Motor neuron (in vitro differentiated cells): Measurements from ENCODE around the gene MX2. TPM values are rescaled to one million over a fixed set of nuclear protein-coding genes. Genes with fewer than 3 reads are reported as not detected.
"Not testable (repeated sequence)": the region's sequence is repeated elsewhere in the genome, so short reads cannot be mapped to it uniquely, and the experiment has no call there.

Source experiments
- ATAC-seq, 8 experiments: fragments of 200-7000 bp; cut with Tn5 transposase; replicated peaks in 6 of 8; 2 replicates each; pipeline ENCODE4 v1.8.0; 2021; ENCODE audit warnings: mild to moderate bottlenecking in 8 of 8, moderate library complexity in 8 of 8
- H3K27ac ChIP-seq, 2 donors: fragments of 250-450 bp; sonication (Bioruptor Pico); 2 replicates each; pipeline ENCODE4 v1.9.0; 2021; ENCODE audit warnings: antibody characterized with exemption in 2 of 2, mild to moderate bottlenecking in 2 of 2, moderate library complexity in 1 of 2
- H3K4me1 ChIP-seq, 2 donors: fragments of 250-450 bp; sonication (Bioruptor Pico); replicated peaks in 1 of 2; 2 replicates each; pipeline ENCODE4 v1.6.1; 2021; ENCODE audit warnings: antibody characterized with exemption in 2 of 2, mild to moderate bottlenecking in 2 of 2, moderate library complexity in 1 of 2
- H3K4me3 ChIP-seq, 5 donors: fragments of 250-450 bp; sonication (Bioruptor Pico); 2 replicates each; pipeline ENCODE4 v1.9.0; 2021; ENCODE audit warnings: antibody characterized with exemption in 5 of 5, mild to moderate bottlenecking in 5 of 5, moderate library complexity in 4 of 5
- WGBS, 10 experiments: fragments of 450-650 bp; shearing (Covaris generic); methylation state at CpG; one replicate each; pipeline ENCODE4 v1.0.0; 2022; 5-methylcytosine and 5-hydroxymethylcytosine counted together
- in situ Hi-C, 9 experiments: fragments of 400-800 bp; cut with MboI; loops; one replicate each; pipeline ENCODE4 v1.15.0; 2021; ENCODE audit warnings: low sequenced_read_pairs in 9 of 9, low pct_unique_long_range_greater_than_20kb in 2 of 9; ENCODE audit not compliant: unreplicated experiment in 9 of 9
- total RNA-seq, 8 experiments: library from RNA; unstranded; fragments of 300-600 nt; gene quantifications; 2 replicates each; pipeline versions ENCODE4 v1.2.3 to v1.2.4, GENCODE V29; 2022

MX2 gene
- total RNA-seq, 8 experiments from 2014 or later: 0.16 to 10.1 (median 1.3) TPM

DNA sequence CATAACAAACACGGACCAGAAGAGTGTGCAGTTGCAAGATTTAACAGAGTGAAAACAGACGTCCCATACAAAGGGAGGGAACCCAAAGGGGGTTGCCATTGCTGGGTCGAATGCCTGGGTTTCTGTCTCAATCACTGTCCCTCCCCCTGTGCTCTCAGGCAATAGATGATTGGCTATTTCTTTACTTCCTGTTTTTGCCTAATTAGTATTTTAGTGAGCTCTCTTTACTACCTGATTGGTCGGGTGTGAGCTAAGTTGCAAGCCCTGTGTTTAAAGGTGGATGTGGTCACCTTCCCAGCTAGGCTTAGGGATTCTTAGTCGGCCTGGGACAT lies 61.4 kb downstream of the MX2 start:
- 100% methylated on average over 1 to 2 of the region's 5 CpGs; no CpG with 5 or more reads in 8 of the 10 experiments for WGBS, 10 experiments
- in situ Hi-C loops: loop anchor here in 1 of 9 experiments (25.0 kb wide), 1 partner anchor 136 kb away; no protein-coding TSS in a partner anchor
- peaks cover 18 to 24% of the 10 kb centered on the region in 2 donors for H3K4me1 ChIP-seq
- not testable (repeated sequence) for H3K27ac ChIP-seq, H3K4me3 ChIP-seq, ATAC-seq

DNA sequence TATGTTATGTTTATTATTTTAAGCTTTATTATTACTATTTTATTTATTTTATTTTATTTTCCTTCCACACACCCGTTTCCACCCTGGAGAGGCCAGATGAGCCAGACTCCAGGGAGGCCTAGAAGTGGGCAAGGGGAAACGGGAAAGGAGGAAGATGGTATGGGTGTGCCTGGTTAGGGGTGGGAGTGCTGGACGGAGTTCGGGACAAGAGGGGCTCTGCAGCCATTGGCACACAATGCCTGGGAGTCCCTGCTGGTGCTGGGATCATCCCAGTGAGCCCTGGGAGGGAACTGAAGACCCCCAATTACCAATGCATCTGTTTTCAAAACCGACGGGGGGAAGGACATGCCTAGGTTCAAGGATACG lies 63.7 kb downstream of the MX2 start:
- 30 to 100% (median 60%) methylated on average over 1 to 4 of the region's 7 CpGs; no CpG with 5 or more reads in 5 of the 10 experiments for WGBS, 10 experiments
- in situ Hi-C loops: no loop called here
- no peak overlapping the region for H3K27ac ChIP-seq
- ATAC-seq: no peak
- peaks cover 16 to 22% of the 10 kb centered on the region in 2 donors for H3K4me1 ChIP-seq
- H3K4me3 ChIP-seq: peak overlapping the region in 3 of 5 donors; percentile 28 to 35 (median 35)

DNA sequence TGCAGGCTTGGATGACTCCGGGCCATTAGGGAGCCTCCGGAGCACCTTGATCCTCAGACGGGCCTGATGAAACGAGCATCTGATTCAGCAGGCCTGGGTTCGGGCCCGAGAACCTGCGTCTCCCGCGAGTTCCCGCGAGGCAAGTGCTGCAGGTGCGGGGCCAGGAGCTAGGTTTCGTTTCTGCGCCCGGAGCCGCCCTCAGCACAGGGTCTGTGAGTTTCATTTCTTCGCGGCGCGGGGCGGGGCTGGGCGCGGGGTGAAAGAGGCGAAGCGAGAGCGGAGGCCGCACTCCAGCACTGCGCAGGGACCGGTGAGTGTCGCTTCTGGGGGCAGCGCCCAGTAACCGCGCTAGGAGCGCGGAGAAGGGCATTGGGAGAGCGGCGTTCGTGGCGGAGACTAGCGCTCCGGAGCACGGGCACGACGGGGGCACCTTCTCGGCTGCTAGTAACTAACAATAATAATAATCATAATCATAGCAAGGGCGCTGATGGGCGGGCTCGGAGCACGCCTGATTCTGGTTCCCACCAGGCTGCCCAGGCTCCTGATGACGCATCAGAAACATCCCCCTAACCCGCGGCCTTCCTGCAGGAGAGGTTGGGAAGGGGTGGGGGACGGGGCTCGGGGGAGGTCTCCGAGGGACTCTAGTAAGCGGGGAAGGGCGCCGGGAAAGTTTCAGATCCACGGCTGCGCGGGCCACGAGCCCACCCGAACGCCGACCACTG lies 64.3 kb downstream of the MX2 start, which contains the start of gene MX1:
MX1 (plus strand) TSS at position 286 of the 722 bp plus-strand sequence. CDS start 5,832 bp downstream, outside the sequence.
- H3K4me3 ChIP-seq: peak within 1 kb of the TSS; percentile 16 to 35 (median 34)
- ATAC-seq: peak; percentile 87 to 93 (median 92)
- 0 to 18% (median 4%) methylated on average over 1 to 14 of the region's 65 CpGs; no CpG with 5 or more reads in 5 of the 10 experiments for WGBS, 10 experiments
- in situ Hi-C loops: no loop called here
- peaks cover 10 to 16% of the 10 kb centered on the region in 2 donors for H3K4me1 ChIP-seq
- no peak within 1 kb of the TSS for H3K27ac ChIP-seq

DNA sequence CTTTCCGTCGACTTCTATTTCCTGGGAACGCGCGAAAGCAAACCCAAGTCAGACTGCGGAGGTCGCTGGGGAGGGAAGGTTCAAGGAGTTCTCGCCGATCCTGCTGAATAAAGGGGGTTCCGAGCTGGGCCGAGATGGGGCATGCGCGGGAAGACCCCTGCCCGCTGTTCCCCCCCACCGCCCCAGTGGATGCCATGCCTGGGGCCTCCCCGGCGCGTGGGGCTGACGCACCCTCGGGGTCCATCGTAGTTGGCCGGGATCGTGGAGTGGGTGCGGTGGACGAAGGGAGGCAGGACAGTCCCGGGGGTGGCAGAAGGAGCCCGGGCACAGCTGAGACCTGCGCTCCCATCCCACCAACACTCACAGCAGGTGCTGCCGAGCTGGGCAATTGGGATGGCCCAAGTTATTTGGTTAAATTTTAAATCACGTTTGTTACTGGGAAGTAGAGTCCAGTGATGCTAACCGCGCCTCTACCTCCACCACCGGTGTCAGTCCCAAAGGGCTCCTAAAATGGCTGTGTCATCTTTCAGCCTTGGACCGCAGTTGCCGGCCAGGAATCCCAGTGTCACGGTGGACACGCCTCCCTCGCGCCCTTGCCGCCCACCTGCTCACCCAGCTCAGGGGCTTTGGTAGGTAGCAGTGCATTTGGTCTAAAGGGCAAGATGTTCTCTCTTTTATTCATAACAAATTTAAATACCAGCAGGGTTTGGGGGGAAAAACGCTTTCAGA lies 65.0 kb downstream of the MX2 start:
- Histone ChIP-seq H3K4me1 (peaks cover 3 to 9% of the 10 kb centered on the region in 2 donors), H3K4me3 (peak overlapping the region; percentile 16 to 35 (median 34)), H3K27ac (no peak overlapping the region)
- WGBS, 10 experiments: 42 to 100% (median 64%) methylated on average over 1 to 8 of the region's 41 CpGs; no CpG with 5 or more reads in 2 of the 10 experiments
- in situ Hi-C loops: no loop called here
- ATAC-seq: peak in 7 of 8 experiments; percentile 4 to 31 (median 15)

DNA sequence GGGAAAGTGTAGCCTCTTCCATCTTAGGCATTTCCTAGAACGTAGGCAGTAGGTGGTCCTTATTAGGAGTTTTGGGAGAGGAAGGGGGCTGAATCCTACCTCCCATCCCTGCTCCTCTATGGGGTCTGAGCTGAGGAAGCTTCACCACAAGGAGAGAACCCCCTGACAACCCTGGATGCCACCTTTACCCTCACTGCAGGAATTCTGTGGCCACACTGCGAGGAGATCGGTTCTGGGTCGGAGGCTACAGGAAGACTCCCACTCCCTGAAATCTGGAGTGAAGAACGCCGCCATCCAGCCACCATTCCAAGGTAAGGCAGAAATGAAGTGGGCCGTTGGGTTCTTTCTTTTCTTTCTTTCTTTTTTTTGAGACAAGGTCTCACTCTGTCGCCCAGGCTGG lies 65.7 kb downstream of the MX2 start:
- WGBS, 10 experiments: 60 to 100% (median 92%) methylated on average over 1 to 7 of the region's 8 CpGs; no CpG with 5 or more reads in 3 of the 10 experiments
- Histone ChIP-seq H3K27ac (no peak overlapping the region), H3K4me1 (peaks cover 2 to 9% of the 10 kb centered on the region in 2 donors), H3K4me3 (no peak overlapping the region)
- ATAC-seq: no peak
- in situ Hi-C loops: no loop called here

DNA sequence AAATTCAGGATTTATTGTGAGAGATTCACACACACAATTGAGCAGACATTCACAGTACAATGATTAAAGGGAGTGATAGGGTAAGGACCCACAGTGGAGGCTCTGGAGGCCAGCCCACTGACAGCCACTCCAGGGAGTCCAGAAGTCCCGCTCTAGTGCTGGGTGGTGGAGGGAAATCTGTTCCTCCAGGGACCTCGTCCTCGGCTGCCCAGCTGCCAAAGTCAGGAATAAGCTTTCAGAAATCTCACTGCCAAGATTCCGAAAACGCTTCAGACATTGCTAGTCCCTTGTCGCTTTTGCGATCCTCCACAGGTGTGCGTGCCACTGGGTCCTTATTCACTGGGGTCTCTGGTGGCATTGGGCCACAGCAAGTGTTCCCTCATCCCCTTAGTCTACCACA lies 66.5 kb downstream of the MX2 start:
- in situ Hi-C loops: no loop called here

DNA sequence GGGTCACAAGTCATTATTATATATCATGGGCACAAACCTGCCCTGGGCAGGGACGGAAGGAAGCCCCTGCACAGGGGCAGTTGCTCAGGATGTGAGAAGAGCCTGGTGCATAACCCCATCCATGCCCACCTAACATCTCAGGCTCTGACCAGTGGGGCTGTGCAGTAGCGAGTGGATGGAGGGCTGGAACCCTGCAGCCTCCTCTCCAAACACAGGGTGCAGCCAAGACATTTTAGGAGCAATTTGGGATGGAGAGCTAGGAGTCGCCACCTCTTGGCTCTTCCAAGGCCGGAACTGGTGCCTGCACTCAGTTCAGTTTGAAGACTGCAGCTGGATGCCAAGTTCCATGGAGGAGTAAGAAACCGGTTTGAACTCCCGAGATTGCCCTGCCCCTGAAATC lies 67.0 kb downstream of the MX2 start:
- whole genome bisulfite sequencing, 10 experiments: 58 to 100% (median 87%) methylated on average over 1 to 5 of the region's 6 CpGs; no CpG with 5 or more reads in 3 of the 10 experiments
- Histone ChIP-seq H3K4me1 (peaks cover 2 to 9% of the 10 kb centered on the region in 2 donors), H3K4me3 (no peak overlapping the region), H3K27ac (no peak overlapping the region)
- ATAC-seq: no peak
- in situ Hi-C loops: no loop called here

More for the DNA sequence above, 66.5 kb downstream of the MX2 start:
- no peak overlapping the region for H3K4me3 ChIP-seq
- WGBS, 10 experiments: 92 to 100% (median 96%) methylated on average over 2 to 5 of the region's 8 CpGs; no CpG with 5 or more reads in 6 of the 10 experiments
- no peak overlapping the region for H3K27ac ChIP-seq
- H3K4me1 ChIP-seq: peaks cover 2 to 9% of the 10 kb centered on the region in 2 donors
- ATAC-seq: no peak

DNA sequence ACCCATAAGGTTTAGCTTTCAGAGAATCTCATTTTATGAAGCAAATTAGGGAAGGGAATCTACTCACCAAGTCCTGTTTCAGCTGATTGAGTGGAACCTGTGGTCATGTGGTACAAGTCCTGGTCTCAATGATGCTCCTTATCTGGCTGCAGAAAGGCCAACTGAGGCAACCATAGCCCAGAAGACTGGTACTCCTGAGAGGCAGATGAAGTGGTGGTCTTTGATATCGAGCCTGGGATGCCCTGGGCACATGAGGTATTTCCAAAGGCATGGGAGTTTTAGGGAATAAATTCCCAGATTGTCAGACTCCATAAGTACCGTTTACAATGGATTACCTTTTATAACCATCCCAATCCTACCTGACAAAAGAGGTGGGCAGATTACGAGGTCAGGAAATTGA lies 67.5 kb downstream of the MX2 start:
- ATAC-seq: no peak
- Histone ChIP-seq H3K4me3 (no peak overlapping the region), H3K27ac (no peak overlapping the region), H3K4me1 (peaks cover 2 to 9% of the 10 kb centered on the region in 2 donors)
- in situ Hi-C loops: no loop called here
- WGBS, 10 experiments: 79 to 100% (median 93%) methylated on average over 1 to 3 of the region's 3 CpGs; no CpG with 5 or more reads in 5 of the 10 experiments

DNA sequence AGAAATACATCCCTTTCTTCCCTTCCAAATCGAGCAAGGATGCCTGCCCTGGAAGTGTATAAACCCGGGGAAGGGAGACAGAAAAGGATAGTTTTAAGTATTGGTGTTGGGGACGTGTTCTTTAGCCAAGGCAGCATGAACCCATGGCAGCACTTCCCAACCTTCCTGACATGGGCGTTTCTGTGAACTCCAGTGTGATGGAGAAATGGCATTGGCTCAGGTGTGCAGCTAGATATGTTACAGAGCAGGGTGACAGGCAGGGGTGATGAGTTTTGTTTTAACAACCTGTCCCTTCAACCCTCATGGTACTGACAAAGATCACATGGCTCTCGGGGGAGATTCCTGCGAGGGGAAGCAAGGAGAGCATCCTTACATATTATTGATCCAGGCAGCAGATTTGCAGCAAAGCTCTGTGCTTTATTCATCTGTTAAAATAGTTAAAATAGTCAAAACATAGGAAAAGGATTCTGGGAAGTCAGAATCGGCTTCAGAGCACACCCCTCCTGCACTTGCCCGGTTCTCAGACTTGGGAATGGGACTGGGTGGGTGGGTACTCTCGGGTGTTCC lies 68.2 kb downstream of the MX2 start:
- peak in 1 of 8 experiments; percentile 34 for ATAC-seq
- in situ Hi-C loops: no loop called here
- 31 to 77% (median 60%) methylated on average over 1 to 6 of the region's 9 CpGs; no CpG with 5 or more reads in 1 of the 10 experiments for WGBS, 10 experiments
- Histone ChIP-seq H3K27ac (no peak overlapping the region), H3K4me1 (peaks cover 2 to 9% of the 10 kb centered on the region in 2 donors), H3K4me3 (no peak overlapping the region)

DNA sequence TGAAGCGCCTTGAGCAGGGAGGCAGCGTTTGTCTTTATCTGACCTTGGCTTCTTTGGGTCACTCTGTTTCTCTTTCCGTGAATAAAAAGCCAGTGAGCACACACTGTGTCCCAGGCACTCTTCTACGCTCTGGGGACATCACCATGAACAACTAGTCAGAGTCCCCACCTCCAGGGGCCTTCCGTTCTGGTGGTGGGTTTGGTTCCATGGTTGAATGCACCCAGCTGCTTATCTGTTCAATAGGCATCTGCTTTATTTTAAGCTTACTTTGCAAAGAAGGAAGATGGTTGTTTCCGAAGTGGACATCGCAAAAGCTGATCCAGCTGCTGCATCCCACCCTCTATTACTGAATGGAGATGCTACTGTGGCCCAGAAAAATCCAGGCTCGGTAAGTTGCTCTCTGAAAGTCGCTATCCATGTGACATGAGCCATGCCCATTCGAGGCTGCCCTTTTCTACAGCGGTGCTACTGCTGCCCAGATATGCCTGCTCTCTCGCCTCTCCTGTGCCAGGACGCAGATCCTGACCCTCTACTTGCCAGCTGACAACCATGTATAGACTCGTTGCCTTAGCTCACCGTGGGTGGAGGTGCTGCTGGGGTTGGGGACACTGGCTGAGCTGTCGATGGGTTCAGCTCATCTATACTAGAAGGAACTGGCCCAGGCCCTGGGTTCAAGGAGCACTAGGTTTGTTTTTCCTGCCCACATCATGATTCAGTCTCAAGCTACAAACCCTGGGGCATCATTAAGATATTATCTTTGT lies 70.1 kb downstream of the MX2 start:
- H3K27ac ChIP-seq: no peak overlapping the region
- peaks cover 0 to 2% of the 10 kb centered on the region in 2 donors for H3K4me1 ChIP-seq
- ATAC-seq: no peak
- 58 to 100% (median 87%) methylated on average over 1 to 14 of the region's 16 CpGs; no CpG with 5 or more reads in 1 of the 10 experiments for WGBS, 10 experiments
- no peak overlapping the region for H3K4me3 ChIP-seq
- in situ Hi-C loops: no loop called here

DNA sequence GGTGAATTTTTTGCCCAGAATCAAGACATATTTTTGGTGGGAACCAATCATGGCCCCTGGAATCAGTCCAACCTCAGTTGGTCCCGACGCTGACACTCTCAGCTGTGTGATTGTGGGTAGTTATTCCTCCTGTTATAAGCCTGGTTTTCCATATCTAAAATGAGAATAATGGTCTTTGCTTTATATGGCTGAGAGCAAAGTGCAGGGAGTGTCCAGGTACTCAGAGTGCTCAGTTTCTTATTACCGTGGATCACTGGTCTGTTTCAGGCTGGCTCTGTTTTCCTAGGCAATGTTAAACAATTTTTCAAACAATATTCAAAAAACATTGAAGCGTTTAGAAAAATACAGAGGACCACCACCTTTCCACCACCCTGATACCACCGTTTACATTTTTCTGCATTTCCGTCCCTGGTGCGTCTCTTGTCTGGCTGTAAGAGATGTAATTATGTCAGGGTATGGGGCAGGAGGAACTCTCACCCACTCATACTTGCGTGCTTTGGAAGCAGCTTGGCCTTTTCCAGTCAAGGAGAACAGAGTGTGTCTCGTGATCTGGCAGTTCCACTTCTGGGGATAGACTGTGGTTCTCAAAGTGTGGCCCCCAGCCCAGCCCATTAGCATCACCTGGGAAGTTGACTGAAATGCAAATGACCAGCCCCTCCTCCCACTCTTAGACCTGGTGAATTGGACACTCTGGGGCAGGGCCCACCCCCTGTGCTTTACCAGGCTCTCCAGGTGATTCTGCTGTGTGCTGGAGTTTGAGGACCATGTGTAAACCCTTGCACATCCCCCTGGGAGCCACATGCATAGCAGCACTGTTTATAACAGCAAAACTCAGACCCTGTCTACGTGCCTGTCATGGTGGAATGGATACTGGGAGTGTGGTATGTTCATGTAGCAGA lies 71.0 kb downstream of the MX2 start:
- Histone ChIP-seq H3K4me3 (no peak overlapping the region), H3K4me1 (peaks cover 0 to 2% of the 10 kb centered on the region in 2 donors), H3K27ac (no peak overlapping the region)
- in situ Hi-C loops: no loop called here
- ATAC-seq: no peak
- WGBS, 10 experiments: 45 to 88% (median 79%) methylated on average over 1 to 9 of the region's 10 CpGs; no CpG with 5 or more reads in 2 of the 10 experiments

DNA sequence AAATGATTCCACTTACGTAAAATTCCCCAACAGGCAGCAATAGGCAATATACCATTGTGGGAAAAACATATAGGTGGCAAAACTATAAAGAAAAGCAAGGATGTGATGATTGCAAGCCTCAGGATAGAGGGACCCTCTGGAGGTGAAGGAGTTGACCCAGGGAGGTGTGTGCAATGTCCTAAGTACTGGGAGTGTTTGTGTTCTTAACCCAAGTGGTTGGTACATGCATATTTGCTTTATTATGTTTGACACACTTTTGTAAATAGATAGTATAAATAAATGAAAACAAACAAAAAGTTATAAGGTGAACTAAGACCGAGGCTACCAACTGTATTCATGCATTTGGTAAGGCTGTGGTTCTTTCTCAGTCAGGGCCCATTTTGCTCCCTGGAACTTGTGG lies 71.7 kb downstream of the MX2 start:
- in situ Hi-C loops: no loop called here
- H3K4me1 ChIP-seq: peaks cover 0 to 2% of the 10 kb centered on the region in 2 donors
- no peak for ATAC-seq
- H3K27ac ChIP-seq: no peak overlapping the region
- WGBS, 10 experiments: 60 to 90% (median 83%) methylated on average over 1 to 2 of the region's 2 CpGs; no CpG with 5 or more reads in 3 of the 10 experiments
- no peak overlapping the region for H3K4me3 ChIP-seq
